ENCODE data around the gene IRAK2.

Gene IRAK2

GRCh38 chr3:10248184-10248983 lies 83.7 kb downstream of the IRAK2 start, which contains the start of gene TATDN2:
TSS of gene TATDN2 (plus strand) at chr3:10248459. CDS start at chr3:10249201, 742 bp downstream.
- DNase-seq (ENCODE audit: low read depth): peak; percentile 98
- peak within 1 kb of the TSS; percentile 79 for H3K4me3 ChIP-seq (ENCODE audit: low read depth, low read length)
- no peak for TF ChIP-seq CTCF (conservative IDR thresholded peaks at IDR 0.05; ENCODE audit: low read depth, low read length)

- H3K4me3 ChIP-seq (ENCODE audit: low read depth, low read length): peak overlapping the region; percentile 79
- DNase-seq (ENCODE audit: low read depth): peak; percentile 14
- TF ChIP-seq CTCF (conservative IDR thresholded peaks at IDR 0.05; ENCODE audit: low read depth, low read length): no peak
These were observed 84.4 kb downstream of the IRAK2 start for GRCh38 chr3:10248984-10249748.

- peak overlapping the region; percentile 79 for H3K4me3 ChIP-seq (ENCODE audit: low read depth, low read length)
- TF ChIP-seq CTCF (conservative IDR thresholded peaks at IDR 0.05; ENCODE audit: low read depth, low read length): no peak
- peak; percentile 29 for DNase-seq (ENCODE audit: low read depth)
These were observed 85.1 kb downstream of the IRAK2 start for GRCh38 chr3:10249833-10250232.

GRCh38 chr3:10251006-10251405 lies 86.3 kb downstream of the IRAK2 start:
- no peak for TF ChIP-seq CTCF (conservative IDR thresholded peaks at IDR 0.05; ENCODE audit: low read depth, low read length)
- no peak overlapping the region for H3K4me3 ChIP-seq (ENCODE audit: low read depth, low read length)
- no peak for DNase-seq (ENCODE audit: low read depth)

- H3K4me3 ChIP-seq (ENCODE audit: low read depth, low read length): no peak overlapping the region
- no peak for TF ChIP-seq CTCF (conservative IDR thresholded peaks at IDR 0.05; ENCODE audit: low read depth, low read length)
- DNase-seq (ENCODE audit: low read depth): no peak
These were observed 89.0 kb downstream of the IRAK2 start for GRCh38 chr3:10253731-10254130.

- no peak for DNase-seq (ENCODE audit: low read depth)
- H3K4me3 ChIP-seq (ENCODE audit: low read depth, low read length): no peak overlapping the region
- no peak for TF ChIP-seq CTCF (conservative IDR thresholded peaks at IDR 0.05; ENCODE audit: low read depth, low read length)
These were observed 91.1 kb downstream of the IRAK2 start for GRCh38 chr3:10255835-10256234.
